Measurements from ENCODE around the gene ERC1.

- TF ChIP-seq CTCF (IDR thresholded peaks at IDR 0.05; ENCODE audit: low read length) = no peak
- no peak for TF ChIP-seq EZH2 (IDR thresholded peaks at IDR 0.05; ENCODE audit: borderline replicate concordance, low read length)
Observed at GRCh38 chr12:1439201-1439600, 448.2 kb downstream of the ERC1 start.

Measured in OCI-LY1 (cell line).